ENCODE results near the gene POU2F3.
A peak's percentile ranks its signal among the peaks of the same experiment; 100 is the strongest.

The POU2F3 gene

GRCh38 chr11:120239713-120240640, at the start of gene POU2F3:
Gene POU2F3 (plus strand): TSS chr11:120240140. CDS start chr11:120240344, 204 bp downstream.
- peak in 1 of 10 donors; percentile 76 for DNase-seq
- intact Hi-C loops (cut with DNase I), result loop anchor here (5.0 kb wide), 1 partner anchor 62 kb away; no protein-coding TSS in a partner anchor

GRCh38 chr11:120191058-120191457, 48.9 kb upstream of the POU2F3 start:
- DNase-seq, result no peak
- intact Hi-C loops (cut with DNase I), result no loop called here

DNA sequence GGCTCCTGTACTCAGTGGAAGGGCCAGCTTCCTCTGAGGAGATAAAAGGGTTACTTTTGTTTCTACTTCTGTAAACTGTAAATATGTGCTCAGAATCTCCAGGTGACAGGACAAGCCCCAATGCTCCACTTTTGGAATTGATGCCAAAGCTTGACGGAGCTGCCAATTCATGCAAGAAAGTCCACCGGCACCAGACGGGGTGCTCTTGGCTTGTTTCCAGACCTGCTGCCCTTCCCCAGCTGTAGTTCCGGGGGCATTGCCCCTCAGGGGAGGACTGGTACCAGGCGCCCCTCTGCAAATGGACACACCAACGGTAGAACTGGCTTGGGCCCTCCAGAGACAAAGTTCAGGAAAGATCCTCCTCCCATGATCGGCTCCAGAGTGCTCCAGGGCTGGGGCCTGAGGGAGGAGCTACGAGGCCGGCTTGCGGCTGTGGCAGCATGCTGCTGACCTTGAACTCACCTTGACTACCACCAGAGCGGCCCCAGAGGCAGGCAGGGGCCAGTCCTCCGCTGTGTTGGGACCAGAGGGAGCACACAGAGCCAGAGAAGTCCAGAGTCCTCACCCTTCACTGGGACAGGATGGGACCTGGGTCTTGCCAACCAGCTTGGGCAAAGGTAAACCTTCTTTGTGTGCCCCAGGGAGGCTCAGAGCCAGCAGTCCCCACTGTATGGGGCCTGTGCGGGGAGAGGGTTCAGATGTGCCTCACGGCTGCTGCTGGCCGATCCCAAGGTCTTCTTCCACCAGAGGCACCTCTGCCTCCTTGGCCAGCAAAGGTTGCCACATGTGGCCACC, 46.9 kb upstream of the POU2F3 start:
- intact Hi-C loops (cut with DNase I), result no loop called here
- peak in 3 of 10 donors; percentile 6 to 67 (median 64) for DNase-seq

GRCh38 chr11:120194166-120194565, 45.8 kb upstream of the POU2F3 start:
- DNase-seq, result peak in 2 of 10 donors; percentile 47 to 59
- intact Hi-C loops (cut with DNase I), result no loop called here

DNA sequence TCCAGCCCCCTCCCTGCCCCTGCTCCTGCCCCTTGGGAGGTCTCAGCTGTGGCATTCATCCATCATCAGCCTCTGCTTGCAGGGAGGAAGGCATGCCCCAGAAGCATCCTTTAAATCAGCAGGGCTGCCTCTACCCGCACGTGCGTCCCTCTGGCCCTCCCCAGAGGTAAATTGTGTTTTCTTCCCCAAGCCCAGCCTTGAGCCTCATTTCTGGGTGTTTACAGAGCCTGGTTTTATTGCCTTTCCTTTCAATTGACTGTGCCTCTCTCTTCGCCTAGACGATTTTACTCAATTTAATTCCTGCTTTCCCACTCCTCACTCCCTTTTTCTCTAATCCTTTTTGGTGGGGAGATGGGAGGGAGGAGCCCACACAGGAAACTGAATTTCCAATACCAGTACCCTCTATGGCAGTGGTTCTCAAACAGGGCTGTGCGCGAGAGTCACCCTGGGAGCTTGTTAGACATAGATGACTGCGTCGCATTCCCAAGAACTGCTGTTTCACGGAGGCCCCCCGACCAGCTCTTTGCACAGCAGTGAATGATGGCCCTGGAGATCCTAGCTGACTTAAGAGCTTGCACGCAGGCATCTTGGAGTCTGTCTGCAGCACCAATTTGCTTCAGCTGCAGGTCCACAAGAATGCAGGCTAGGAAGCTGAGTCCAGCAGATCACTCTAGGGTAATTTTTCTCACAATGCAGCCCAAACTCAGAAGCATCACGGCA, 44.2 kb upstream of the POU2F3 start:
- peak in 3 of 10 donors; percentile 9 to 22 (median 17) for DNase-seq
- intact Hi-C loops (cut with DNase I), result no loop called here

- intact Hi-C loops (cut with DNase I), result no loop called here
Observed at GRCh38 chr11:120196826-120197225, 43.1 kb upstream of the POU2F3 start.

GRCh38 chr11:120197251-120197891, 42.6 kb upstream of the POU2F3 start:
- intact Hi-C loops (cut with DNase I), result no loop called here

More at GRCh38 chr11:120196826-120197225, 43.1 kb upstream of the POU2F3 start:
- peak in 1 of 10 donors; percentile 6 for DNase-seq

DNA sequence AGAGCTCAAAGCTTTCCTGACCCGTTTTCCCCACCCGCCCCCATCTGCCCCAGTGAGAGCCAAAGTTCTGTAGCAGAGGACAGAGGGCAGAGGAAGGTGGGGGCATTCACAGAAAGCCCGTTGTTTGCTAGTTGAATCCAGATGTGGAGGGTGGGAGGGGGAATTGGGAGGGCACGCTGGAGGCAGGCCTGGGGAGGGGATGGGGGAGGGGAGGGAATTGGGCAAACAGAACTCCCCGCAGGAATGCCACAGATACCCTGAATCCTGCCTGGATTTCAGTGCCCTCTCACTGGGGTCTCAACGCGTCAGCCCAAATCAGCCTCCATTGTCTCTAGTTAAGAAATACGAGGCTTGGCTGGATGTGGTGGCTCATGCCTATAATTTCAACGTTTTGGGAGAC, 42.0 kb upstream of the POU2F3 start:
- intact Hi-C loops (cut with DNase I), result no loop called here
- DNase-seq, result peak in 2 of 10 donors; percentile 63 to 81

More at GRCh38 chr11:120197251-120197891, 42.6 kb upstream of the POU2F3 start:
- DNase-seq, result peak in 1 of 10 donors; percentile 84

- DNase-seq, result peak in 1 of 10 donors; percentile 64
- intact Hi-C loops (cut with DNase I), result no loop called here
Observed at GRCh38 chr11:120198403-120198786, 41.5 kb upstream of the POU2F3 start.

GRCh38 chr11:120198787-120199469, 41.0 kb upstream of the POU2F3 start:
- peak in 2 of 10 donors; percentile 77 to 84 for DNase-seq
- intact Hi-C loops (cut with DNase I), result no loop called here

DNA sequence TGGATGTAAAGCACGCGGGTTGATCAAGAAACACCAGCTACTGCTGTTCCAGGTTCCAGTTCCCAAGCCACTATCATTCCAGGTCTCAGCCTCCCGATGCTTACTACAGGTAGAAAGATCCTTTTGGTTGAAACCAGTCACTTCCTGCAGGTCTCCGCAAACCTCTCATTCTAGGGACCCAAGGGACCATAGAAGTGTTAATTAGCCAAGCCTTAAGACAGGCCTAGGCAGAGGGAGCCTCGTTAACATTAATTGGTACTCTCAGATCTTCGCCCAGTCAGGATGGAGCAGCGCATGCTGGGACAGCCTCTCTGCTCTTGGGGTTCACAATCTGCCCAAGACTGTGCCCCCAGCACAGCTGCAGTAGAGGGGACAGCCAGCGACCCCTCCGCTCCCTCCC, 40.3 kb upstream of the POU2F3 start:
- peak in 1 of 10 donors; percentile 11 for DNase-seq
- intact Hi-C loops (cut with DNase I), result no loop called here

DNA sequence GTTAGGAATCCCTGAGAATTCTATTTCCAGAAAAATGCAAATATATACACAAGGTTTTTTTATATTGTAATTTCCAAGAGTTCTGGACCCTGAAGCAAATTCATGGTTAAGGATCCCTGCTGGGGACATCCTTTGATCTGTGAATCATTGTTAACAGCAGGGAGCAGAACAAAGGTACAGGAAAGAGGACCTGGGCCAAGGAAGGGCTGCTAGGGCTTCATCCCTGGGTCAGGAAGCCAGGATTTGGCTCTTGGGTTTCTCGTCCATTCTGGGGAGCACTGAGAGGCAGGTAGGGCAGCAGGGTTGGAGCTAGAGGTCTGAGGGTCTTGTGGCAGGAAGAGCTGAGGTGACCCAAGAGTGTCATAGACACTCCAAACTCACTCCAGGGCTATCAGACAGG, 39.3 kb upstream of the POU2F3 start:
- DNase-seq, result peak in 1 of 10 donors; percentile 25
- intact Hi-C loops (cut with DNase I), result no loop called here

- intact Hi-C loops (cut with DNase I), result no loop called here
- DNase-seq, result no peak
Observed at GRCh38 chr11:120201653-120202052, 38.3 kb upstream of the POU2F3 start.

DNA sequence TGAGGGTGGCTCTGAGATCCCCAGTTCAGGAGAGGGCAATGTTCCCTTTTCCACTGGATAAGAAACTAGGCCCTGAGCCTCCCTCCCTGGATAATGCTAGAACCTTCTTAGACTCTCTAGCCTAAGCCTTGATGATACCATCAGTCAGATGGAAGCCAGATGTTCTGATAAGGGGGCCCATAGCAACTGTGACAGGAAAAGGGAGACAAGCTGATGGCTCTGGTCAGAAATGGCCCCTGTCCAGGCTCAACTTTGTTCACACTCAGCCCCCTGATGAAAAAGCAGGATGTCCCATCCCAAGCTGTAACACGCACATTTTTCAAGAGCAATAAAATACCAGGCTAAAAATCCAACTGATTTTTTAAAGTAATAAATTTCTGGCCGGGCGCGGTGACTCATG, 36.3 kb upstream of the POU2F3 start:
- peak in 3 of 10 donors; percentile 6 to 16 (median 13) for DNase-seq
- intact Hi-C loops (cut with DNase I), result no loop called here

GRCh38 chr11:120205596-120206161, 34.3 kb upstream of the POU2F3 start:
- intact Hi-C loops (cut with DNase I), result no loop called here
- peak in 3 of 10 donors; percentile 9 to 24 (median 24) for DNase-seq

DNA sequence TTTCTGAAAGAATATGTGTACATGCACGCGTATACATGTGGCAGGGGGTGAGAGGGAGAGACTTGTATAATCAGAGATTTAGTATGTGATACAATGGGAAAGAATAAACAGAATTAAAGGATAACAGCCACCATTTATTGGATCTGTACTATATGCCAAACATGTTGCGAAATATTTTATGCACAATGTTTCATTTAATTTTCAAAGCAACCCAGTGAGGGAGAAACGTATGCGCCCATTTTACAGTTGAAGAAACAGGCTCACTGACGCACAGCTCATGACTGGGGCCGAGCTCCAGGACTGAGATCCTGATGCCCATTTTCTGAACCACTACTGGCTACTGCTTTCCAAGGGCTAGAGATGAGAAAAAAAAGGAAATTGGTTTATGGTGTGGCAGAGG, 32.4 kb upstream of the POU2F3 start:
- intact Hi-C loops (cut with DNase I), result no loop called here
- peak in 2 of 10 donors; percentile 6 to 31 for DNase-seq

DNA sequence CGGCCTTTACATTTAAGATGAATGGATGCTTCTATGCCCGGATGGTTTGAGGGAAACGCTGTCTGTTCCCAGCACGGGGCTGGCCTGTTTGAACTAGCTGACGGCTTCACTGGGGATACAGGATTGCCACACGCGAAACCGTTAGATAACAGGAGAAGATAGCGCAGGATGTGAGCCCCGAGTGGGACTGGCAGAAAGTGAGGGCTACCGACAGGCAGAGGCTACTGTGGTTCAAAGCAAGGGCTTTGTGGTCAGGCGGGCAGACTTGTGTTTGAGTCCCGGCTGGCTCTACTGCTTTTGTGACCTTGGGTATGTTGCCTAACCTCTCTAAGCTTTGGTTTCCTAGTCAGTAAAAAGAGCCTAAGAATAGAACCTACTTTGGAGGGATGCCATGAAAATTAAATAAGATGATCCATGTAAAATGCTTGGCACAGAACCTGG, 31.9 kb upstream of the POU2F3 start:
- intact Hi-C loops (cut with DNase I), result no loop called here
- DNase-seq, result peak in 3 of 10 donors; percentile 39 to 73 (median 46)

GRCh38 chr11:120208777-120209176, 31.2 kb upstream of the POU2F3 start:
- peak in 3 of 10 donors; percentile 23 to 50 (median 48) for DNase-seq
- intact Hi-C loops (cut with DNase I), result no loop called here

Measured in posterior cingulate gyrus (tissue), 11 donors.